ENCODE data around the gene MAFB. TPM values are rescaled to one million over a fixed set of nuclear protein-coding genes. Genes with fewer than 3 reads are reported as not detected.

Gene MAFB
- total RNA-seq, 1 experiment from 2014 or later = 0.85 TPM

DNA sequence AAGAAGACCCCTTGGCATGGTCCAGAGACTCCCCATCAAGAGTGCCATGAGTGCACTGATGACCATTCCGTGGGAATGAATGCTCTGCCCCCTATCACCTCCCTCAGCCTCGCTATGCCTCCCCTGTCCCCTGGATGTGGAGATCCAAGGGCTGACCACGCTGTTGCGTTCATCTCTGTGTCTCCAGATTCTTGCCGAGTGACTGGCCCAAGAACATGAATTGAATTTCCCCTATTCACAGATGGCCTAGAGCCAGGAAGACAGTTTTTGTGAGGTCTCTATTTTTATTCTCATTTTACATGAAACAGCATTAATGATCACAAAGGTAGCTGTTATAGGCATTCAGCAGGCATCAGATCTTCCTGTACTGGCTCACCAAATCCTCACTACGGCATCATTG, 33.6 kb downstream of the MAFB start:
- Histone ChIP-seq H3K79me1 (ENCODE audit: insufficient read depth, low read depth, low read length, poor library complexity, severe bottlenecking) (no peaks in the 10 kb centered on the region), H2AK5ac (ENCODE audit: insufficient read length, low read length) (no peak overlapping the region), H2BK120ac (ENCODE audit: low read depth, low read length, poor library complexity, severe bottlenecking) (no peak overlapping the region), H4K91ac (ENCODE audit: insufficient read length, low read depth, low read length) (no peak overlapping the region), H3K56ac (ENCODE audit: insufficient read length, low read depth, low read length) (no peak overlapping the region), H3K27me3 (ENCODE audit: insufficient read depth, low read length) (no peaks in the 10 kb centered on the region), H4K5ac (ENCODE audit: insufficient read length, low read depth, low read length) (no peak overlapping the region), H3K23ac (ENCODE audit: insufficient read length, low read depth, low read length) (no peak overlapping the region), H3T11ph (ENCODE audit: low read length) (no peak overlapping the region), H2BK5ac (ENCODE audit: insufficient read length, low read length) (no peak overlapping the region), H3K23me2 (ENCODE audit: insufficient read length, low read depth, low read length, poor library complexity, severe bottlenecking) (no peaks in the 10 kb centered on the region), H4K20me1 (ENCODE audit: control insufficient read depth, insufficient read depth, insufficient read length) (no peaks in the 10 kb centered on the region), H2BK12ac (ENCODE audit: insufficient read length, low read depth, low read length) (no peak overlapping the region), H2BK20ac (ENCODE audit: low read depth, low read length, poor library complexity, severe bottlenecking) (no peak overlapping the region), H3K9ac (ENCODE audit: extremely low read depth, insufficient read length, low read length) (no peak overlapping the region), H3K18ac (ENCODE audit: insufficient read length, low read depth, low read length) (no peak overlapping the region), H2AFZ (ENCODE audit: low read length) (no peak overlapping the region), H3K9me3 (ENCODE audit: control insufficient read depth, low read depth, low read length) (no peaks in the 10 kb centered on the region), H2BK15ac (ENCODE audit: low read depth, low read length) (no peak overlapping the region), H3K14ac (ENCODE audit: insufficient read depth, low read length) (no peak overlapping the region), H4K8ac (replicated peaks; ENCODE audit: insufficient read length, low read depth, low read length) (no peak overlapping the region), H3K27ac (ENCODE audit: insufficient read length, low read depth, low read length) (no peak overlapping the region), H3K79me2 (ENCODE audit: insufficient read depth, low read length) (no peaks in the 10 kb centered on the region), H3K4me2 (ENCODE audit: insufficient read depth, insufficient read length, low read length) (no peak overlapping the region), H3K4ac (ENCODE audit: low read depth, low read length) (no peak overlapping the region), H3K4me1 (ENCODE audit: insufficient read depth, low read length) (peaks cover 3% of the 10 kb centered on the region; the same call in 1 of the 2 replicates)
- no peaks in the 10 kb centered on the region for H3K9me3 Mint-ChIP-seq
- peaks cover 7% of the 10 kb centered on the region in 2 experiments for H3K4me1 Mint-ChIP-seq
- no peak overlapping the region; a peak in 1 of 7 replicates for H3K27ac Mint-ChIP-seq
- DNase-seq = no peak
- H3K4me3 Mint-ChIP-seq = no peak overlapping the region
- TF ChIP-seq CTCF (conservative IDR thresholded peaks at IDR 0.05) = no peak
- no CpG with 5 or more reads among the region's 6 CpGs for WGBS (ENCODE audit: extremely low coverage, insufficient read length, low lambda C conversion rate)
- H3K27me3 Mint-ChIP-seq (ENCODE audit: low read depth) = peaks cover 6% of the 10 kb centered on the region; the same call in 1 of the 2 replicates
- no peaks in the 10 kb centered on the region; a peak in 1 of 7 replicates for H3K36me3 Mint-ChIP-seq (ENCODE audit: insufficient read depth in 1 of 3, low read depth in 3 of 3)
